ENCODE data around the gene EYA4.

The EYA4 gene

GRCh38 chr6:133297657-133298056 lies 56.5 kb downstream of the EYA4 start:
- DNase-seq = no peak

DNA sequence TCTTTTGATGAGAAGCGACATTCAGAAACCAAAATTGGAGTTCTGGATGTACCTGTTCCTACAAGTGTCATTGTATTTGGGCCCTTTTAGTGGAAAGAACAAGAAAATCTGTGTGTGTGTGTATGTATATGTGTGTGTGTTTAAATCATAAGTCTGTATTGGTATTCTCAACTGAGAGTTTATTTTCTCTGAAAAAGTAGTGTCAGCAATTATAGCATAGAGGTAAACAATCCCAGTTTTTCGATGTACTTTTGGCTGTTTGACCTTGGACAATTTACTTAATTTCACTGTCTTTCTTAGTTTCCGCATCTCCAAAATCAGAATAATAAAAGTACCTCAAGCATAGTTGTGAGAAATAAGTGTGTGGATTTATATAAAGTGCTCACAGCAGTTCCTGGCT lies 57.2 kb downstream of the EYA4 start:
- no peak for DNase-seq

DNA sequence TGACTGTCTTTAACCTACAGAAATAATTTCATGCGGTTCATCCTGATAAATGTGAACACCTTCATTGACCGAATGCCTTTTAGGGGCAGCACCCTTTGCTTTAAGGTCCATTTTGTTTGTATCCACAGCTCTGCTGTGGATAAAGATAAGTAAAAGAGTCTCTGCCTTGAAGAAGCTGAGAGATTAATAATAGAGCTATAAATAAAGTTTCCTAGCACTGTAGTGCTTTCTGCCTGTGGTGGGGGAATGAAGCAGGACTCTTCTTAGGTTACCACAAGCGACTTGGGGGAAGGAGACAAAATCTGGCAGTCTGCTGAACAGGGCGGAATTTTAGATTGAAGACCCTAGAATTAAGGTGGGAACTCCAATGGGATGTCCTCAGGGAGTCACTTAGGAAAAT lies 57.6 kb downstream of the EYA4 start:
- no peak for DNase-seq

DNA sequence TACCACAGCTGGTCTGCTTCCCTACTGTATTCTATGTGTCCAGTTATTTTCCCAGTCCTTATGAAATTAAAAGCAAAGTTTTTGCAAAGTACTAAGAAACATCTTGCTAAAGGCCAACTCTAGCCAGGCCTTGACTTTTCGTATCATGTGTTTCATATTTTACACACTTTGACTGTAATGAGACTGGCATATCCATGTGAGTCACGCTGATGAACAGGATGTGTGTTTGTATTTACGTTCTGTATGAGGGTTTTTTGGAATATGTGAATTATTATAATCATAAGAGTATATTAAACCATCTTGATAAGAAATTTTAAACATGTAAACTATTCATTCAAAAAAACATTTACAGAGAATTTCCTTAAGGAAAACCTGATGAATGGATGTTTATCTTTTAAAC lies 59.7 kb downstream of the EYA4 start:
- DNase-seq = no peak

DNA sequence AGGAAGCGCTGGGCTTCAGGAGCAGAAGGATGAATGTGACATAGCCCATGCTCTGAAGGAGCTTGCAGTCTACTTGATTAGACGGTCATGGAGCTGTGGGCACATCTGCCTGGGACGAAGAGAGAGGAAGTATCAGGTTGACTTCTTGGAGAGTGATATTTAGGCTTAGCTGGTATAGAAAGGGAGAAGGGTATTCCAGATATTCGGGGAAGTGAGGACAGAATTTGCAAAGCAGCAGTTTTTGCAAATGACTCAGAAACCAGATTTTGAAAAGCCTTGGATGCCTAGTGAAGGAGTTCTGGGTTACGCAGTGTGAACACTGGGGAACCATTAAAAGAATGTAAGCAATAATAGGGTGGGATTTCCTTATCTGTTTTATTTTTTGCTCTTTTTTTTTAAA lies 60.7 kb downstream of the EYA4 start:
- no peak for DNase-seq

DNA sequence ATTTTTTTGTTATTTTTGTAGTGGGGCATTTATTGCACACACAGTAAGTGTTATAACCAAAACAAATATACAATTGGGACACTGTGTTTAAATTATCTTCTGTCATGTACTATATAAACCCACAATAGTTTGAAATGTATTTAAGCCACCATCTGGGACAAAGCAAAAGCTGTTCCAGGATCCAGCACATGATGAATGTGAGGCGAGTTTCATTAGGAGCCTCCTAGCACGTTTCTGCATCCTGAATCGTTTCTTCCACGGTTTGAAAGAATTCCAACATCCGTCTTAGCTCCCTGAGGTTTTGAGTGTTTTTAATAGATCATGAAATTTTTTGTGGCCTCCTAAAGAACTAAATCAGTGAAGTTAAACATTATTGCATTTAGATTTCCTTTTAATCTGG lies 65.8 kb downstream of the EYA4 start:
- no peak for DNase-seq

DNA sequence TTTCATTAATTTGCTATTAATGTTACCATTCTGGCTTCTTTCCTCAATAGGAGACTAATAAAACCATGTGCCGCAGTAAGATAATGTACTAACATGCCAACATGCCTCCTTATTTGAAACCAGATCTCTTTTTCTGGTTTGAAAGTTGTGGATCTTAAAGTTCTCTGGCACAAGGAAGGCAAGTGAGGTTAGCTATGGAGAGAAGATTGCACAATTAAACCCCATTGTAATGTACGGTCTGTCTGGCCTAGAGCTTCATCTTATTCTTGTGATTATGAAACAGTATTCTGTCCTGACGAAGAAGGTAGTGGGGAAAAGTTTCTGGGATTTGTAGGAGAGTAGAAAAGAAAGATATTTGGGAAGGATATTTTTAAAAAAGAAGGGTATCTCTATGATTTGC lies 68.4 kb downstream of the EYA4 start:
- no peak for DNase-seq

DNA sequence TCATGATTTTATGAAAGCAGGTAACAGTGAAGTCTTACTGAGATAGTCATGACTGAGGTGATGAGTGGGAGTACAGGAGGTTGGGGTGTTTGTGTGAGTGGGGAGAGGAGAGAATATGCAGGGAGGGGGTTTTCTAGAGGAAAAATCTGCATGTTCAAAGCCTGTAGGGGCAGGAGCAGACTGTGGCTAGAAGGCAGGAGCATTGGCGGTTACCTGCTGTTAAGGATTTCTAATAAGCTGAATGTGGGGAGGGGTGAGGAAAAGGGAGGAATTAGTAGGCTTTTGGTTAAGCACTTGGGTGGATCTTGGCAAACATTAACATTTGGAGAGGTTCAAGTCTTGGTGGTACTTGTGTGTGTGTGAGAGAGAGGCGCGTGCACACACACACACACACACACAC lies 70.8 kb downstream of the EYA4 start:
- no peak for DNase-seq

DNA sequence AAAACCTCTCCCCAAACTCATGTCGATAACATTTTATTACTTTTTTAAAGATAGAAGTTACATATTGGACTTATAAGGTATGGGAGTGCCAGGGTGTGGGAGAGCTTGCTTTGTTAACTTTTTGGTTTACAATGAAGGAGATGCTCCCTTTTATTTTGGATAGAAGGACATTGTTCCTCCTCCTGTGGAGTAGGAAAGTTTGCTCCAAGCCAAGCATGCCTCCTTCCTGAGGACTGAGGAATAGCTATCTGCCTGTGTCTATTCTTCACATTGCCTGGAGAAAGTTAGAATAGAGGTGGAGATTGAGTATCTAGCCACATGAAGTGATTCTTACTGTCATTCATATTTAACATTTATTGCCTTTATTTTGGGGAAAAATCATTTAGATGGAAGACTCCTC lies 71.9 kb downstream of the EYA4 start:
- no peak for DNase-seq

GRCh38 chr6:133314947-133315346 lies 73.8 kb downstream of the EYA4 start:
- no peak for DNase-seq

- DNase-seq = no peak
Observed at GRCh38 chr6:133315811-133316210, 74.7 kb downstream of the EYA4 start.

- DNase-seq = no peak
Observed at GRCh38 chr6:133317704-133318103, 76.5 kb downstream of the EYA4 start.

DNA sequence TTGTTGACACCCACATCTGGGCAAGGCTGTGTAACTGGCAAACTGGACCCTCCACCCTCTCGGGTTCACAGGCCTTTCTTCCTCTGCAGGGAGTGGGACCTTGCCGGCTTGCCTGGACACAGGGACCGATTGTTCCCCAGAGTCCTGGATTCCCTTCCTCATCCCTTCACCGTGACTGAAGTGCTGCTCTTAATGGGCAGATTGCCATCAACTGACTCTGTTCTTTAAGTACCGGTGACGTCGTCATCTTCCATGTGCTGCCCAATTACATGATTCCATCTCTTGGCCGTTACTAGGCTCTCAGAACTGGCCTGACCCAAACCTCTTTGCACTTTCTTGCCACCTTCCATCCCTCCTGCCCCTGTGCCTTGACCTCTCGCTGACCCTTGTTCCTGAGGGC lies 85.4 kb downstream of the EYA4 start:
- DNase-seq = peak; percentile 43

DNA sequence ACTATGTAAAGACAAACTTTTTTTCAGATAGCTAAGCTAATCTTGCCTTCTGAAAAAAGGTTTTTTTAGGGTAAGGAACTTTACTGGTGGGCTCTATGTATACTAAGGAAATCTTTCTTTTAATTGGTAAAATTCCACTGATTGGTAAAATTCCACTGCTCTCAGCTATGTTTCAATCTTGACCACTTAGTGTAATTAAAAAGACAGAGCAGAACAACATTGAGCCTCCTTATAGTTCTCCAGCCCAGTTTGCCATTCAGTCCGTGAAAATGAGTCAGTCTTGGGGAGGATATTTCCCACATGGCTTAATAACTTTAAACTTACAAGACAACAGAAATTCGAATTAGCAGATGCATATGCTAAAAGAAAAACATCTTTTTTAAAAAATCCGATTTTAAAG lies 92.7 kb downstream of the EYA4 start:
- no peak for DNase-seq

DNA sequence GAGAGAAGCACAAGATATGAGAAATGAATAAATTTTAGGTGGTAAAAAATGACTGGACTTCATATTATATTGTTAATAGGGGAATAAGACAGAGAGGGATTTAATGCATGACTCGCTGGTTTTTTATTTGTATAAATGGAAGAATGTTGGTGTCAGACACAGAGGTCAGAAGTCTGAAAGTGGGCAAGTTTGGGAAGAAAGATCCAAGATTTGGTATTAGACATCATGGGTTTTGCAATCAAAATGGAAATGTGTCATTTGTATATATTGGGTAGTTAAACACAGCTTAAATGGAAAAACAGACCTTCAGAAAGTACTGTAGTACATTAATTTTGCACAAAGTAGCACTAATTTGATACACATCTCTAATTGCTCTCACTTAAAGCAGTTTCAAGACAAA lies 96.2 kb downstream of the EYA4 start:
- no peak for DNase-seq

DNA sequence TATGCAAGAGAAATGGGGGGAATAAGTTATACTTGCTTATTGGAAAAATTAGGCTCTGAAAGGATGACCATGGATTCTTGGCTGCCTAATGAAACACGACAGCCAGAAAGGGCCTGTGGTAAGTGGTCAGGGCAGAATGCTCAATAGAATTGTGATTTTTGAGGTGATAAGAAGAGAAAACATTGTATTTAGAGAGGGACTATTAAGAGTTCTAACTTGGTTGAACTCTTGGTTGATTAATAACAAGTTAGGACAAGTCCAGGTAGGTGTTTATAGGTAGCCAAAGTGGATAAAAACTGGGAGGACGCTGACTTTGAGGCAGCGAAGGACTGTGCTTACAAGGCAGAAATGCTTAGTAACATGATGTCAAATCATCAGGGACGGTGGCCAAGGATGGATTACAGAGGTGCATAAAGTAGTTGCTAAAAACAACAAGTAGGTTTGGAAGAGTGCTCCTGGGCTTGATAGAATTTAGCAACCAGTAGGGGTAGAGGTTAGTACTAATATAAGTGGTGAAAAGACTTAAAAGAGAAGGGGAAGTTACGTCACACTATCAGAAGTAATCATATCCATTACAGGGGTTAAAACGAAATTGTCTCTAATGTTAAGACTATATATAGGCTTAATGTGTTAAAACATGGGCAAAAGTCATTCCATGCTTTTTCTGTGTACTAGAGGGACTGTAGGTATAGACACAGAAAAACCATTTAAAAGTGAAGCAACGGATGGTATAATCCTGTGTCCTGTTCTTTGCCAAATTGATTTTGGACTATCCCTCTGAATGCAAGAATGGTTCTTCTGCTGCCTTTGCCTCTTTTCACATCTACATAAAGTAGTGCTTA lies 98.6 kb downstream of the EYA4 start:
- DNase-seq = no peak

DNA sequence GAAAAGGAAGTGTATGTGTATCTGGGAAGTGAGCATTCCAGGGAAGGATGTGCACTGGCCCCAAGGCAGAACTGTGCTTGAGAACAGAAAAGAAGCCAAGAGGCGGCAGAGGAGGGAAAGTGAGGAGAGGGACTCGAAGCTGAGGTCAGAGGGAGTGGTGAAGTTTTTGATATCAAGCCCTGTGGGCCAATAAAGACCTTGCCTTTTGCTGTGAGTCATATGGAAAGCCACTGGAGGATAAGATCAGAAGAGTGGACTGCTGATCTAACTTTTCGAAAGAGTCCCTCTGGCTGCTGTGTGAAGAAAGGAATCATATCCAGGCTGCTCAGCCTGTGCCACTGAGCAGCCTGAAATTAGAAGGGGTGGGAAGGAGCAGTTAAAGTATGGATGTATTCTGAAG lies 99.4 kb downstream of the EYA4 start:
- no peak for DNase-seq

DNA sequence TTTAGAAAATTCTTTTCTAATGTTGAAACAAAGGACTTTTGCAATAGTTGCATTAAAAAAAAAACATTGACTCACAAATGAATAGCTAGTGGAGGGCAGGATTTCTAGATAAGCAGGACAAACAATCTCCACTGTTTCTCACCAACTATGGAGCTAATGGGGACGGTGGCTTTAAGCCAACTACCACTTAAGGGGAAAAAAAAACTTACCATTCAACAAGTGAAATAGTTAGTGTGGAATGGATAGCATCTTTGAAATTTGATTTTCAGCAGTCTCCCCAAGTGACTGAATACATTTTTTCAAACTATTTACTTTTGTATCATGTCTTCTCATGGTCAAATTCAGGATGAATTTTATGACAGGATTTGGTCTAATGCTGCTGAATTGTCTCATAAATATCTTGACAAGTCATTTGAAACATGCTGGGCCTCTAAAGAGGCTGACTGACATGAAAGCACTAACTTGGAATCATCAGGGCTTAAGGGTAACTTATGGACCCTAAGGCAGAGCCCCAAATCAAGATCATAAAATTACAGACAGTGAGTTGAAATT lies 100.5 kb downstream of the EYA4 start:
- DNase-seq = peak; percentile 35

DNA sequence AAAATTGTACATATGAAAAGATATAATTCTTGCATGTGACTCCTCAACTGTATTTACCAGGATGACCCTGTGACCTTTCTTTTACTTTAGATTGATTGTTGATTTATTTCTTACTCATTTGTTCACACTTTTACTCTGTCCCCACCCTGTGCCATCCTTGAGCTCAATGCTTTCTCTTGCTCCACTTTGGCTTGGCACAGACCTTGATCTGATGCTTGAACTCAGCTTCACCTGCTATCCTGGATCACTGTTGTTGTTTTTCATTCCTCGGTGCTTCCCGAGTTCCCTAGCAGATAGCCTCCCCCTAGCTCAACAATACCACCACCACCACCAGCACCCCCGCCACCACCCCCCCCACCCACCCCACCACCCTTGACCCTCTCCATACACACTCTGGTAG lies 102.1 kb downstream of the EYA4 start:
- DNase-seq = no peak

GRCh38 chr6:133348846-133349245 lies 107.7 kb downstream of the EYA4 start:
- DNase-seq = no peak

DNA sequence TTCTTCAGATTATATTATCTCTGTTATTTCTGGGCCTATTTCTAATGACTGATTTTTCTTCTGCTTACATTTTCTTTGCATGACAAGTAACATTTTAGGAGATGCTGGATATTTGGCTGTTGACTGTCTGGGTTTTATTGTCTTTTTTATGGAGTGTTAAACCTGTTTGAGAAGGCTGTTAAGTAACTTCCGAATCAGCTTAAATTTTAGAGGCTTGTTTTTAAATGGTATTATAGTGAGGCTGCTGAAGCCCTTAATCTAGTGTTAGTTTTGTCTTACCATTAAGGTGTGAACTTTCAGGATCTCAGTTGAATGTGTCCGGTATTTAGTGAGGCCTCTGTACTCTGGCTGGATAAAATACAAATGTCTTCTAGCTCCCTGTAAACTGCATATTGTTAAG lies 109.8 kb downstream of the EYA4 start:
- DNase-seq = no peak

- DNase-seq = no peak
Observed at GRCh38 chr6:133352046-133352445, 110.9 kb downstream of the EYA4 start.

GRCh38 chr6:133353061-133353460 lies 111.9 kb downstream of the EYA4 start:
- no peak for DNase-seq

- no peak for DNase-seq
Observed at GRCh38 chr6:133355922-133356321, 114.8 kb downstream of the EYA4 start.

GRCh38 chr6:133358574-133359150 lies 117.5 kb downstream of the EYA4 start:
- no peak for DNase-seq
